Anterior cingulate cortex (tissue), 58 donors: ENCODE data around the gene TENT5D.
"Not testable (repeated sequence)": the region's sequence is repeated elsewhere in the genome, so short reads cannot be mapped to it uniquely, and the experiment has no call there.

ENCODE experiments used
- DNase-seq, 58 donors: peaks; one replicate each; lab custom pipeline; 2025; lab: John Stamatoyannopoulos, UW

The TENT5D gene

GRCh38 chrX:80420147-80420546, at the start of gene TENT5D:
TSS of gene TENT5D (plus strand) at chrX:80420447. CDS start at chrX:80442540, 22,093 bp downstream.
- DNase-seq, result no peak

- not testable (repeated sequence) for DNase-seq
These were observed 34.6 kb upstream of the TENT5D start for GRCh38 chrX:80385651-80386050.

DNA sequence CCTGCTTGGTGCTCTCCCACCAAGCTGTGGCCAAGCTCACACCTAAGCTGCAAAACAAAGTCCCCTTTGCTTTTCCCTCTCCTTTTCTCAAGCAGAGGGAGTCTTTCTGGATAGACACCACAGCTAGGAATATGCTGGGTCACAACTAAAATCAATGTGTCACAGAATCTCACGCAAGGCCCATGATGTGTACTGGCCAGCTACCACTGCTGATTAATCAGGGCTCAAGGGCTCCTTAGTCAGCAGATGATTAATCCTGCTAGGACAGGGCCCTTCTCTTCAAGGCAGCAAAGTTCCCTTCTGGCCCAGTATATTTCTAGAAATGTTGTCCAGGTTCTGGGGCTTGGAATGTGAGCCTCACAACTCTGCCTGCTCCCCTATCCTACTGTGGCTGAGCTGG, 32.0 kb upstream of the TENT5D start:
- no peak for DNase-seq

GRCh38 chrX:80412042-80412441, 8.2 kb upstream of the TENT5D start:
- DNase-seq, result no peak

DNA sequence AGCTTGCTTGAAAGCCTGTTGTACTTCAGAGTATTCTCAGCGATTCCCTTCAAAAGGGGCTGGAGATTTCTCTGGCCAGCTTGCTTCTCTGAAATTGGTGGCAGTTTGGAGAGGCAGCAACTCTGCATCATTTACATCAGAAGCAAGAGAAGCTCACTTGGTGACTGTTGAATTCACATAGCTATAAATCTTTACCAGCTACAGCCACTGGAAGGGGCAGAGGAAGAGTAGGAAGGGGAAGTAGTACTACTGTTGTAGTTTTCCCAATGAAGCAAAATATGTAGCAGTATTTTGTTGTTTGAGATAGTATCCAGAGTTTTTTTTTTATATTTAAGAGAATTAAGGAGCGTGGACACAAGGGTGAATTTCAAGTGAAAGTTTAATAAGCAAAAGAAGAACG, 2.8 kb downstream of the TENT5D start:
- no peak for DNase-seq

- DNase-seq, result no peak
These were observed 3.5 kb downstream of the TENT5D start for GRCh38 chrX:80423744-80424143.

GRCh38 chrX:80430826-80431504, 10.7 kb downstream of the TENT5D start:
- no peak for DNase-seq

DNA sequence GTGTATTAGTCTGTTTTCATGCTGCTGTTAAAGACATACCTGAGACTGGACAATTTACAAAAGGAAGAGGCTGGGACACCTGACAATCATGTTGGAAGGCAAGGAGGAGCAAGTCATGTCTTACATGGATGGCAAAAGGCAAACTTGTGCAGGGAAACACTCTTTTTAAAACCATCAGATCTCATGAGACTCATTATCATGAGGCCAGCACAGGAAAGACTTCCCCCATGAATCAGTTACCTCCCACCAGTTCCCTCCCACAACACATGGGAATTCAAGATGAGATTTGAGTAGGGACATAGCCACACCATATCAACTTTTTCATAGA, 11.2 kb downstream of the TENT5D start:
- no peak for DNase-seq

GRCh38 chrX:80432441-80432840, 12.2 kb downstream of the TENT5D start:
- no peak for DNase-seq

- DNase-seq, result no peak
These were observed 12.6 kb downstream of the TENT5D start for GRCh38 chrX:80432863-80433262.

DNA sequence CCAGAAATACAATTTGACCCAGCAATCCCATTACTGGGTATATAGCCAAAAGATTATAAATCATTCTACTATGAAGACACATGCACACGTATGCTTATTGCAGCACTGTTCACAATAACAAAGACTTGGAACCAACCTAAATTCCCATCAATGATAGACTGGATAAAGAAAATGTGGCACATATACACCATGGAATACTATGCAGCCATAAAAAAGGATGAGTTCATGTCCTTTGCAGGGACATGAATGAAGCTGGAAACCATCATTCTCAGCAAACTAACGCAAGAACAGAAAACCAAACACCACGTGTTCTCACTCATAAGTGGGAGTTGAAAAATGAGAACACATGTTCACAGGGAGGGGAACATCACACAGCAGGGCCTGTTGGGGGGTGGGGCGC, 47.9 kb downstream of the TENT5D start:
- not testable (repeated sequence) for DNase-seq

- DNase-seq, result no peak
These were observed 51.3 kb downstream of the TENT5D start for GRCh38 chrX:80471582-80471981.

GRCh38 chrX:80485543-80485942, 65.3 kb downstream of the TENT5D start:
- DNase-seq, result no peak

- DNase-seq, result no peak
These were observed 66.1 kb downstream of the TENT5D start for GRCh38 chrX:80486299-80486698.

DNA sequence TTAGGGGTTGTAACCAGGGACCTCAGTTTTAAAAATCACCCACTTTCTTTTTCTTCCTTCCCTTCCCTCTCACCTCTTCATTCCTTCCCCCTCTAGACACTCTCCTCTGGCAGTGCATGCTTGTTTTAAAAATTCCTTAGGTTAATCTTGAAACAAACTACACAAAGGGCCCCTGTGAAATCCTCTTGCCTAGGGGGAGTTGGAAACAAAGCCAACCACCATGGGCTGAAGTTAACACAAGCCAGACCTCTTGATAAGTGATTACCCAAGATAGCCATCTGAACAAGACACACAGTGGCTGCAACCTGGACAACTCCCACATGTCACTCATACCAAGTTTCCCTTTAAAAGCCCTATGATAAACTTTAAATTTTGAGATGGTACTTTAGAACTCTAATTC, 68.9 kb downstream of the TENT5D start:
- no peak for DNase-seq
